Eye (tissue), 1 donor: ENCODE results near the gene MCRS1.
A peak's percentile ranks its signal among the peaks of the same experiment; 100 is the strongest.
"Not testable (repeated sequence)": the region's sequence is repeated elsewhere in the genome, so short reads cannot be mapped to it uniquely, and the experiment has no call there.

Source experiments
- DNase-seq: peaks from one replicate; pipeline ENCODE4 v3.0.0-alpha.2; 2015

The MCRS1 gene, protein sequence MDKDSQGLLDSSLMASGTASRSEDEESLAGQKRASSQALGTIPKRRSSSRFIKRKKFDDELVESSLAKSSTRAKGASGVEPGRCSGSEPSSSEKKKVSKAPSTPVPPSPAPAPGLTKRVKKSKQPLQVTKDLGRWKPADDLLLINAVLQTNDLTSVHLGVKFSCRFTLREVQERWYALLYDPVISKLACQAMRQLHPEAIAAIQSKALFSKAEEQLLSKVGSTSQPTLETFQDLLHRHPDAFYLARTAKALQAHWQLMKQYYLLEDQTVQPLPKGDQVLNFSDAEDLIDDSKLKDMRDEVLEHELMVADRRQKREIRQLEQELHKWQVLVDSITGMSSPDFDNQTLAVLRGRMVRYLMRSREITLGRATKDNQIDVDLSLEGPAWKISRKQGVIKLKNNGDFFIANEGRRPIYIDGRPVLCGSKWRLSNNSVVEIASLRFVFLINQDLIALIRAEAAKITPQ

DNA sequence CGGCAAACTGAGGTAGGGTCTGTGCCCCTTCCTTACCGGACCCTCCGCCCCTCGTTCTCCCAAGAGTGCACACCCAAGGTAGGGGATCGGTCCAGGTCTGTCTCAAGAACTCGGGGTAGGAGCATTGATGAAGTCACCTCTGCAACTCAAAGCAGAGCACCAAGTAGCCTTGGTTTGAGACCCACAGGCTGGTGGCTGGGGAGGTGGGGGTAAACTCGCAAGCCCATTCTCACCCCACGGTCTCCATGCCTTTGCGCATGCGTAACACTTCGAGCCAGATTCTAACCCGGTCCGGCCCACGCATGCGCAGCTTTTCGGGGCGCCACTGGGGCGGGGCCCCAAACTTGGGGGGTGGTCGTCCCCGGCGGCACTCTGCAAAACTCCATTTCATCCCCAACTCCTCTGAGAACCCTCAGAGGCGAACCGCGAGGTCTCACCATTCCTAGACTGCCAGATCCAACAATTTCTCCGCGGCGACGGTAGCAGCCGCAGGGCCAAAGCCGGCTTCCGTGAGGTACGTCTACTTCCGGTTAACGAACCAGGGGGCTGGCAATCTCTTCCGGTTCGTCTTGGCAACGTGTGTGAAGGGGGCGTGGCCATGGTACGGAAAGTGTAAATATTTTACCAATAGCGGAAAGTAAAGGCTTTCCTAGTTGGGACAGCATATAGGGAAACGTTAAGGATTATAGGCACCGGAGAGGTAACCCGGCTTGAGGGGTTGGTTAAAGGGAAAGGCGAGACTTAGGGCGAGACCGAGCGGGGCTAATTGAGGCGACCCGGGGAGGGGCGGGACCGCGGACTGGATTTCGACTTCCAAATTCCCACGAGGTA lies at the start of gene MCRS1:
MCRS1 (minus strand) TSS at position 532 of the 831 bp plus-strand sequence. CDS start 1,411 bp downstream, outside the sequence.
- peak; percentile 97 for DNase-seq

DNA sequence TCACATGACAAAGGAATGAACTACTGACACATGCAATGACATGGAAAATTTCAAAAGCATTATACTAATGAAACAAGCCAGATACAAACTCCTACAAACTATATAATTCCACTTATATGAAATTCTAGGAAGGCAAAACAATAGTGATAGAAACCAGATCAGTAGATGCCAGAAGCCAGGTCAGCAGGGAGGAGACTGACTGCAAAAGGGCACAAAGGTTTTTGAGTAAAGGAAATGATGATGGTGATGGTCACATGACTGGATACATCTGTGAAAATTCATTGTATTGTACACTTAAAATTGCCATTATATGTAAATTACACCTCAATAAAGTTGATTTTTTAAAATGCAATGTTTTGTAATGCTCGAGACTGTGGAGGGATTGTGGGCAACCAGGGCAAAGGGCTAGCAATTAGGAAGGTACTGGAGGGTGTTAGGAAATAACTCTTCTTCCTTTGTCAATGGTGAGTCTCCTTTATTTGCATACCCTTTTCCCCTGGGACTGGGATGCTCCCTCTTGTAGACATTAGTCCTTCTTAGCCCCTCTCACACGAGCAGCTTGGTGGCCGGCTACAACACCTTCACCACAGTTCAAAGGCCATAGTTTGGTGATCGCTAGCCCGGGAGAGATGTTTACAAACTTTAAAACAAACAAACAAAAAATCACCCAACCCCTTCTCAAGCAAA lies 48.7 kb upstream of the MCRS1 start:
- DNase-seq = no peak

DNA sequence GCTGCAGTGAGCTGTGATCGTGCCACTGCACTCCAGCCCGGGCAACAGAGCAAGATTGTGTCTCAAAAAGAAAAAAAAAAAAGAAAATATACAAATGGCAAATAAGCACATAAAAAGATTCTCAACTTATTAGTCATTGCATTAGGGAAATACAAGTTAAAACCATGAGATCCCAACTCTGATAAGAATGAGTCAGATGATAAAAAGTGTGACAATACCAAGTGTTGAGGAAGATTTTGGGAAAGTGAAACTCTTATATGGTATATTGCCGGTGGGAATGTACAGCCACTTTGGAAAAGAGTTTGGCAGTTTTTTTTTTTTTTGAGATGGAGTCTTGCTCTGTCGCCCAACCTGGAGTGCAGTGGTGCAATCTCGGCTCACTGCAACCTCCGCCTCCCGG lies 47.8 kb upstream of the MCRS1 start:
- DNase-seq = no peak

DNA sequence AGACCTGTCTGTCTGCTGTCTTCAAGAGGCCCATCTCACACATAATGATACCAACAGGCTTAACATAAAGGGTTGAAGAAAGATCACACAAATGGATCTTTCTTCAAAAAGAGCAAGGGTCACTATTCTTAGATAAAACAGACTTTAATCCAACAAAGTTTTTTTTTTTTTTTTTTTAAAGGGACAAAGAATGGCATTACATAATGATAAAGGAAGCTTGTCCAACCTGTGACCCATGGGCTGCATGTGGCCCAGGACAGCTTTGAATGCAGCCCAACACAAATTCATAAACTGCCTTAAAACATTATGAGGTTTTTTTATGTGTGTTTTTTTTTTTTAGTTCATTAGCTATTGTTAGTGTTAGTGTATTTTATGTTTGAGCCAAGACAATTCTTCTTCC lies 44.3 kb upstream of the MCRS1 start:
- DNase-seq = no peak

DNA sequence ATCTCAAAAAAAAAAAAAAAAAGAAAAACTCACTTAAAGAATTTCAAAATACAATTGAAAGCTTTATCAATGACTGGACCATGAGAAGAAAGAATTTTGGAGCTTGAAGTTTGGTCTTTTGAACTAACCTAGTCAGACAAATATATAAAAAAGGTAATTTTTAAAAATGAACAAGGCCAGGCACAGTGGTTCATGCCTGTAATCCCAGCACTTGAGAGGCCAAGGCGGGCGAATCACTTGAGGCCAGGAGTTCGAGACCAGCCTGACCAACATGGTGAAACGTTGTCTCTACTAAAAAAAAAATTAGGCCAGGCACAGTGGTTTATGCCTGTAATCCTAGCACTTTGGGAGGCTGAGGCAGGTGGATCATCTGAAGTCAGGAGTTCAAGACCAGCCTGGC lies 42.8 kb upstream of the MCRS1 start:
- not testable (repeated sequence) for DNase-seq

DNA sequence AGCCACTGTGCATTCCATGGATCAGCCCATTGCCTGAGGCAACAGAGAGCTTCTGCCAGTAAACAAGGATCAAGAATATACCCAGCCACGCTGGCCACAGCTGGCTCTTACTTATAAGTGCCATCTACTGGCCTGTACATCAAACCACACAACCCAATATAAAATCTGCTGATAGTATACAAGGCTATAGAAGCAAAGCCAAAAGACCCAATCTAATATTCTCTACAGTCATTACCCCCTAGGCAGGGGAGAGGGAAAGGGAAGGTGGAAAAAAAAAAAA lies 41.9 kb upstream of the MCRS1 start:
- no peak for DNase-seq

DNA sequence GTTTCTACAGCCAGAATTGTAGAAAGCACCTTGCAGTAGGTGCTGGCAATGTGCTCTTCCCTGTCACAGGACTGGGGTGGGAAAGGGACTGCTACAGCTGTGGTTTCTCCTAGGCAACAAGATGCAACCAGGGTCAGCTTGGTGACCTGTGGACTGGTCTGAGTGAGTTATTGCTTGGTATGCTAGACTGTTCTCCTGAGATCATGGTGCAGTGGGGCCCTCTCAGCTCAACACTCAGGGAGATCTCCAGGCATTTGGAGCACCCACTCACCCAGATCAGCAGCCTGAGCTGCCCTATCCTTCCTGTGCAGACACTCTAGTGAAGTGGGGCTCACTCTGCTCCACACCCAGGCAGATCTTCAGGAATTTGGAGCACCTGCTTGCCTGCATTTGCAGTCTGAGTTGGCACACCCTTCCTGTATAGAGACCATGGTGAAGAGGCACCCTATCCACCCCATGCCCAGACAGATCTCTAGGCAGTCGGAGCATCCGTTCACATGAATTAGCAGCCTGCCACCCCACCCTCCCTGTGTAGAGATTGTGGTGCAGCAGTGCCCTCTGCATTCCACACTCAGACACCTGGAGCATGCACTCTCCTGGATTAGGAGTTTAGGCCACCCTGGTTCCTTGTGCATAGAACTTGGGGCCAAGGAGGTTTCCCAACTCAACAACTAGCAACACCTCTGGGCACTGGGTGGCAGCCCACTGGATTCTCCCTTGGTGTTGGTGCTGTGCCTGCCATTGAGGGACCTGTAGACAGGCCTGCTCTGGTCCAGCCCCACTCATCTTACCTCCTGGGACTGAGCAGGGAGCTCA lies 41.3 kb upstream of the MCRS1 start:
- no peak for DNase-seq

DNA sequence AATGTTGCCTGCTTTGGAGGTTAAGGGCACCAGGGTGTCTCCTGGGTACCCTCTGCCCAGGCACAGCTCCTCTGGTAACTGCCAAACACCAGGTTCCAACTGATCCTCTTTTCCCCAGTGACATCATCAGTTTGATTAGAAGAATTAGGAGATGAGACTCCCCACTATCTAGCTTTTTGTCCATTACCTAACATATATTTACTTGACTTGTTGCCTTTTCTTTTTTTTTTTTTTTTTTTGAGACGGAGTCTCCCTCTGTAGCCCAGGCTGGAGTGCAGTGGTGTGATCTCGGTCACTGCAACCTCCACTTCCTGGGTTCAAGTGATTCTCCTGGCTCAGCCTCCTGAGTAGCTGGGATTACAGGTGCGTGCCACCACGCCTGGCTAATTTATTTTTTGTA lies 37.6 kb upstream of the MCRS1 start, which contains the start of gene FAM186B:
FAM186B (minus strand) TSS at position 101 of the 400 bp plus-strand sequence. CDS start 162 bp downstream, outside the sequence.
- not testable (repeated sequence) for DNase-seq

DNA sequence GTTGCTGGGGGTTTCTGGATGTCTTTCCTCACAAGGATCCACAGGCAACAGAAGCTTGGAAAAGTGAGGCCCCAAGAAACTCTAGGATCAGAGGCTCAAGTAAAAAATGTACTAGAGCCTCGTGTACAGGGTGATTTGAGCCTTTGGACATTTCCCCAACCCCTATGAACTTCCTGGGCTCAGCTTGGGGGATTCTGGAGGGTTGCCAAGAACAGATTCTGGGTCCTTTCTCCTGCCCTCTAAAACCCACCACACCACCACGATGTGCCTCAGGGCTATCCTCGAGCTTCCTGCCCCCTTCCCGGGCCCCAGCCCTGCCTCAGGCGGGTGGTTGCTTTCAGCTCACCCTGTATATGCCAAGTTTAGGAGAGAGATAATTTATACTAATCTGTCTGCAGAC lies 36.9 kb upstream of the MCRS1 start:
- no peak for DNase-seq

DNA sequence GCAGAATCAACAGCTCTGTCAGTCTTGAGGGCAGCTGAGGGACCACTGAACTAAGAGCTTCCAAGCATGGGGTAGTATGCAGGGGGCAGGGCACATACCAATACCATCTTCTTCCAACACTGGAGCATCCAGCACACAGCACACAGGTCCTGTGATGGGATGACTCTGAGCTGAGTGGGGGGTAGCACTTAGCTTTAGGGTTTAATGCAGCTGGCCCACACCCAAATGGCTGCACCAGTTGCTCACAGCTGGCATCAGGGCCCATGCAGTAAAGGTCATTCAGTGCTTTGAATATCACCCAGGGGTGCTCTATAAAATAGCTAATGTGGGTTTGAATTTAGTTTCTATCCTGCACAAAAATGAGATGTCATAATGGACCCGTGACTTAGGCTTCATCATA lies 35.8 kb upstream of the MCRS1 start:
- DNase-seq = no peak

DNA sequence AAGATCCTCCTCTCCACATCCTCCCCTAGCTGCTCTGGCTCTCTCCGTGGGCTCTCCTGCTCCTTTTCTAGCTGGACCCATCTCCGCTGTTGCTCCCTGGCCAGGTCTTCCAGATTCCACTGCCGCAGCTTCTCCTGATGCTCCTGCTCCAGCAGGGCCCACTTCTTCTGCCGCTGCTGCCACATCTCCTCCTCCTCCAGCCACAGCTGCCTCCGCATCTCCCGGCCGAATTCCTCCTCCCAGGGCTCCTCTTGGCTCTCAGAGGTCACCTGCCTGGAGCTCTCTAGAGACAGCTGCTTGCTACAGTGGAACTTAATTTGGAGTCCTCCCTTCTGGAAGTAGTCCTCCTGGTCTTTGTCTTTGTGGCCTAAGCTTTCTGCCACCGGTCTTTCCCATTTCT lies 32.0 kb upstream of the MCRS1 start:
- DNase-seq = no peak

DNA sequence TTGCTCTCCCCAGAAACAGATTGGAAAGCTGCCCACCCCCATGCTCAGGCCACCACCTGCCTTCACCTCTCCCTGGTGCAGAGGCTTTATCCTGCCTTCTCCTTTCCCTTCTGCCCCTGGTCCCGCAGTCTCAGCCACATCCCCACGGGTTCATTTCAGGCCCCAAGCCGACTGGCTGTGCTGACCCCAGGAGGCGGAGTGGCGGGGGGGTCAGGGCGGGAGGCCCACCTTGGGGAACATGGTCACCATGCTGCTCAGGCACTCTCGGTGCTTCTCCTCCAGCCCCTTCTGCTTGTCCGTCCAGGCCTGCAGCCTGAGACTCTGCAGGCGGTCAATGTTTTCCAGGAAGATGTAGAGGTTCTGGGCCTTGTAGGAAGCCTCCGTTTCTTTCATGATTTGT lies 30.6 kb upstream of the MCRS1 start:
- peak; percentile 11 for DNase-seq

DNA sequence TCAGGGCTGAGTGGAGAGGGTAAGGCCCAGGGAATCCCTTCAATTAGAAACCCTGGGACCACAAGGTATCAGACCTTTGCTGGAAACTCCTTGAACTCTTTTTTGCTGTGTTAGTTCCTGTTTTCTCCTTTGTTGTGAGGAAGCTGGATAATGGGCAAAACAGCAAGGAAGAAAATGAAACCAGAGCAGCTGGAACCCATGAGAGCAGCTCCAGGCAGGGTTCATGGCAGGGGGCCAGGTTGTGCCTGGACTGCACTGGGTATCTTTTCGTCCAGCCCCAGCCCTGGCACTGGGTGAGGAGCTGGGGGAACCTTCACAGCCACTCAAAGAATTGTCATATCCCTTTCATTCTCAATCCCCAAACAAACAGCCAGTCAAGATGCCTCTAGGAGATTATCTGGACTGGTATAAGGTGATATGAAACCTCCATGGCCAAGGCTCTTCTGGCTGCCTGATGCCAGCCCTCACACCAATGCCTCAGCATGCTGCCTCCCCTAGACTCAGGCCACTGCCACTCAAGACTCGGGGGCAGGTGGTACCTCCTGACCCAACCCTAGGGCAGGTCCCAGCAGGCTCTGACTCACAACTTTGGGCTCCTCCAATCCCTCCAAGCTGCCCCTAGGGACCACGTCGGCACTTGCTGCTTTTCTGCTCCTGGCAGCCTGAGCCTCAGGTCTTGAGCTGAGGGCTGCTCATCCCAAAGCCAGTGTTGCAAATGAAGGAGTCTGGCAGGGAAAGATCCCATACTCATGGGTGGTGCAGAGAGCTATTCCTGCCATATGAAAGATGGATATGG lies 21.0 kb upstream of the MCRS1 start:
- DNase-seq = no peak

DNA sequence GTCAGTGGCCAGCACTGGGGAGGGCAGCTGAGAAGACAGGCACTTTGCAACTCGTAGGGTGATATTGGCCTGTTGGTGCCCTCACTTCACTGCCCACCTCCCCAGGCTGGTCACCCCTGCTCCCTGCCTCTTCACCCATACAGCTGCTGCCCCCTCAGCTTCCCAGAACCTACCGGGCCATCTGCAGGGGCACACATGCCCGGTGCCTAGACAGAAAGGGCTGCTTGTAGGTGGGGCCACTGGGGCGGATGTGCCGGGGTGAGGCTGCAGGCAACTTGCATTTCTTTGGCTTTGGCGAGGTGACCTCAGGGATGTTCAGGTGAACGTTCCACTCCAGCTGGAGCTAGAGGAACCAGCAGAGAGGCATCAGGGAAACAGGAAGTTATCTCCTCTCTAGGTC lies 20.3 kb upstream of the MCRS1 start:
- DNase-seq = no peak

DNA sequence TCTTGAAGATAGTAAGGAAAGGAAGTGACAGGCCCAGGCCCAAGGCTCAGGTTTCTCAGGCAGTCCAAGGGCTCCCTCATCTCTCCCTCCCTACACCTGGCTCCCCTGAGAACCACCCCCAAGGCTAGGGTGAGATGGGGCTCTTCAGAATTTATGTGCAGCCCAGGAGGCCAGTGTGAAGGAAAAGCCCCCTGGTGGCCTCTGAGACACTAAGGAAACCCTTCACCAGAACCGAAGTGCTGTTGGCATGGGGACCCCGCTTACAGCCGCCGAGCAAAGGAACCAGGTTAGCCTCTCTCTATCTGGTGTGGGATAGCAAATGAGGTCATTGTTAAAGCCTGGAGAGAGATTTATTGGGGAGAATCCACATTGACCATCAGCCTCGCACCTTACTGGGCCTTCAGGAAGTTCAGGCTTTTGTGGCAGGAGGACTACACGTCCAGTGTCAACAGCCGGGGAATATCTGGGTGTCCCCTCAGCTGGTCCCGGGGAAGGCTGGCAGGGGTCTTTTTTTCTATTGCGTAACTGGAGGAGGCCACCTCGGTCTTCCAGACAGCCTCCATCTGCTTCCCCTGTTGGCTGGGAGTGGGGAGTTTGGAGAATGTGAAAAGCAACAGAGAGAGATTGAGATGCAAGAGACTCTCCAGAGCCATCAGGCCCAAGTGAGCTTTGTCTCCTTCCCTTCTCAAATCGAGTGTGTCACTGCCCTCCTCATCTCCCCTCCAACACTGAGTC lies 19.4 kb upstream of the MCRS1 start:
- DNase-seq = no peak

DNA sequence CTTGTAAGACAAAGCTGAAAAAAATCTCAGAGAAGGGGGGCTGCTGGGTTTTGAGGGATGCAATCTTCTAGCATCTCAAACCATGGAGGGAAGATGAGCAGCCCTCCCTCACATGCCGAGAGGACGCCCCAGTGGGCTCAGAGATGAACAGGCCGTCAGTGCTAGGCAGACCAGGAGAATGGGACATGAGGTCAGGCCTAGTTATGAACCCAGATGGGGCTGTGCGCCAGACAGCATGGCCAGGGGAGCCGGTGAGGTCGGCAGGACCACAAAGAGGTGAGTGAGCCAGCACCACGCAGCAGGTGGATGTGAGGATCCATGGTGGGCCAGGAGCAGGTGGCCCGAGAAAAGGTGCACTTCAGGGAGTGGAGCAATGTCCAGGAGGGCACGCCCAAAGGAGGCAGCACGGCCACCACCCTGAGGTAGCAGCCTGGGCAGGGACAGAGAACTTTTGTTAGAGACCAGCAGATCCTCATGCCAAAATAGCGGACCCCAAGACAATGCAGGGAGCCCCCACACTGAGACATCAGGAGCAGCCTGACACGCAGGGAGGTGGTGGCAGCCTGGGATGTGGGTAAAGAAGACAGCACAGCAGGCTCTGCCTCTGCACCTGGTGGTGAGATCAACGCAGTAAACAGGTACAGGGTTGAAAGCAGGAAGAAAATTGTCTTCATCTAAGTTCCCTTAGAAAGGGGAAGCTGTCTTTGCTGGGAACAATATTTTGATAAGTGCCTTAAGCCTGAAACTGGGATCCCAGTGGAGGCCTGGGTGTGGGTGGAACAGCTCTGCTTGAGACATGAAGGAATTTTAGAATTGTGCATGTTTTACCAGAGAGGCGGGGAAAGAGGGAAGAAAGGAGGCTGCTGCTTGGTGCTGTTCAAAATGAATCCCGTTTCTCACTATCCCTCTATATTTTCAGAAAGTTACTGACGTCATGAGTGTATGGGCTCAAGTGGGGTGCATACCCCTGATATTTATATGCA lies 17.8 kb upstream of the MCRS1 start:
- DNase-seq = no peak

DNA sequence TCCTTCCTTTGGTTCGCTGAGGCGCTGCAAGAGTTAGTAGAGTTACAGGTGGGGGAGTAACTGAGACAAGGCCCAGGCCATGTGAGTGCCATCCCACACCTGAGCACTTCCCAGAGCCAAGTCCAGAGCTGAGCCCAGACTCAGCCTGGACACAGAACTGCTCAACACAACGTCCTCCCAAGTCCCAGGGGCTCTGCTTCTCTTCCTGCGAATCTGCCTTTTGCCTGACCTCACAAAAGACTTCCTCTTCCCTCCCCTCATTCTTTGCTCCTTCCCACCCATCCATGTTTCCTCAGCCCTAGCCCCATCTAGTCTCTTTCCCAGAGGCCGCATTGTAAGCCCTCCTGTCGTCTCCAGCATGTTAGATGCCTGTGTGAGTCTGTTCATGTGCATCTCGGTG lies 16.6 kb upstream of the MCRS1 start:
- no peak for DNase-seq

DNA sequence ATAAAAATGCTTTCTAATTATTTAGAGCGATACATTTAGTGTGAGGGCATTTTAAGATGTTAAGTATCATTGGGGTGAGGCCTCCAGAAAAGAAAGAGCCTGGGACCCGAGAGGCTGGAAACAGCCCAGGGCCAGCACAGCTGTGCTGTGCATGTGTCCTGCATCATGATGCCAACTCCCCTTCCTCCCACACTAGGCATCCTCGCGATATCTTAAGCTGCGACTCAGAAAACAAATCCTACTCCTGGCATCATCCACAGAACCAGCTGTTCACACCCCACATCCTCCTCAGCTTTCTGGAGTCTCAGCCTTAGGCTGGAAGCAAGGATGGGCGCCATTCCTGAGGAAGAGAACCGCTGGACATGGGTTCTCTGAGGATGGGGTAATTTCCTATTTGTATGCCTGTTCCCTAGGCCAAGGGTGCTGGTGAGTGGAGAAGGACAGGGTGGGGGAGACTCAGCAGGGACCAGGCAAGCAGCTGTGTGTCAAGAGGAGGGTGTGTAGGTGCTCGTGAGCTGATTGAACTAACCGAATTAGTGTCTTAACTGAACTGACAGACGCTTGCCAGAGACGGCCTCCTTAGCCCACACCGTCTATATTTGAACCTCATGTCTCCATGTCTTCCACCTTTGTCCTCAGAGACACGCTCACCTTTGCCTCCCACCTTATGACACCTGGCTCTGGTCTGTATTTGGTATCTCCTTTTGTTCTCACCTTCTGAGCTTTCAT lies 15.6 kb upstream of the MCRS1 start:
- DNase-seq = peak; percentile 11

DNA sequence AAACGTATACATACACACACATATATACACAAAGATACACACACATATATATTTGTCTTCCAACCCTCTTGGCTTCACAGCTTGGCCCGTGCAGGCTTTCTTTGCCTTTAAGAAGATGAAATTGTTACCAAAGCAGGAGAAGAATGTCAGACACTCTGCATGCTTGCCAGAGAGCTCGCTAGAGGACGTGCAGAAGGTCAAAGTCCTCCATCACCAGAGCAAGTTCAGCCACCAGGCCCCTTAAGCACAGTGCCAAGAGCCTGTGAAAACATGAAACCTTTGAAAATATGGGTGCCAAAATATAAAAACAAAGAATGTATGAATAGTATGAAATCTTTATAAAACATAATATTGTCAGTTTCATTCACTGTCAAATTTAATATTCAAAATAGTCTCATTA lies 14.9 kb upstream of the MCRS1 start:
- no peak for DNase-seq
